Skeletal muscle tissue (tissue), 4 donors: ENCODE results near the gene MTNR1A. TPM values are rescaled to one million over a fixed set of nuclear protein-coding genes. Genes with fewer than 3 reads are reported as not detected.

Experiments
- H3K27ac ChIP-seq: one replicate; pipeline ENCODE4 v1.7.0; 2013; ENCODE audit warnings: mild to moderate bottlenecking, low read depth, low read length, inconsistent platforms
- H3K27me3 ChIP-seq, 3 donors: one replicate each; pipeline ENCODE4 v1.7.0; 2013; ENCODE audit warnings: low read length in 3 of 3; ENCODE audit not compliant: control insufficient read depth in 3 of 3, insufficient read depth in 3 of 3
- H3K36me3 ChIP-seq, 3 donors: one replicate each; pipeline ENCODE4 v1.7.0; 2013; ENCODE audit warnings: low read length in 3 of 3; ENCODE audit not compliant: control insufficient read depth in 3 of 3, insufficient read depth in 3 of 3
- H3K4me1 ChIP-seq, 3 donors: one replicate each; pipeline ENCODE4 v1.7.0; 2013; ENCODE audit warnings: low read length in 3 of 3, mild to moderate bottlenecking in 3 of 3; ENCODE audit not compliant: control insufficient read depth in 3 of 3, insufficient read depth in 3 of 3
- H3K4me3 ChIP-seq, 3 donors: one replicate each; pipeline ENCODE4 v1.7.0; 2013; ENCODE audit warnings: low read length in 3 of 3
- H3K9ac ChIP-seq, 3 donors: one replicate each; pipeline ENCODE4 v1.7.0; 2013; ENCODE audit warnings: low read length in 3 of 3, mild to moderate bottlenecking in 3 of 3, moderate library complexity in 2 of 3, low read depth in 1 of 3
- H3K9me3 ChIP-seq, 3 donors: one replicate each; pipeline ENCODE4 v1.7.0; 2013; ENCODE audit warnings: low read length in 3 of 3; ENCODE audit not compliant: control insufficient read depth in 3 of 3
- total RNA-seq: library from RNA; depleted of rRNA; stranded (reverse); fragments of >200 nt; gene quantifications from one replicate; pipeline ENCODE4 v1.2.3, GENCODE V29; 2014
- donor health status: Osteomylitis.

MTNR1A gene
- total RNA-seq, 1 donor from 2014 or later: not detected

- no peak overlapping the region for H3K9ac ChIP-seq
- H3K27me3 ChIP-seq: no peaks in the 10 kb centered on the region
- H3K36me3 ChIP-seq: peaks cover 0 to 29% (median 0%) of the 10 kb centered on the region in 3 donors
- H3K27ac ChIP-seq: no peak overlapping the region
- no peaks in the 10 kb centered on the region for H3K9me3 ChIP-seq
- H3K4me1 ChIP-seq: no peaks in the 10 kb centered on the region
- H3K4me3 ChIP-seq: no peak overlapping the region
Measured at GRCh38 chr4:186592445-186592844, 37.1 kb upstream of the MTNR1A start.

DNA sequence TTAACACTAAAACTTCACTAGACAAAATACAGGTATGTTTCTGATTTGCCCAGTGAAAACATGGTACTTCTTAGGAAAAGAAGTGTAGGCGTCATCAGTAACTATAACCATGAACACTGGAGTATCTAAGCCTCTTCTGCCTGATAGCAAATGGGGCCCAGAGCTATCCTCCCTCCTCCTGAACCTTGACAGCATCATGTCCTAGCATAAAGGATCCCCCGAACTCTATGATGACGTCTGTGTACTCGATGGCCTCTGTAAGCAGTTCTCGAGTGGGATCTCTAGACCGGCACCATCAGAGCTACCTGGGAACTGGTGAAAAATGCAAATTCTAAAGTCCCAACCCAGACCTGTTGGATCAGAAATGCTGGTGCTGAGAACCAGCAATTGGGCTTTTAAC is 36.3 kb upstream of the MTNR1A start:
- Histone ChIP-seq H3K27ac (no peak overlapping the region), H3K9ac (no peak overlapping the region), H3K4me3 (no peak overlapping the region), H3K4me1 (no peaks in the 10 kb centered on the region), H3K9me3 (no peaks in the 10 kb centered on the region), H3K27me3 (no peaks in the 10 kb centered on the region), H3K36me3 (peaks cover 0 to 25% (median 0%) of the 10 kb centered on the region in 3 donors)

- H3K9me3 ChIP-seq: no peaks in the 10 kb centered on the region
- peaks cover 0 to 8% (median 0%) of the 10 kb centered on the region in 3 donors for H3K36me3 ChIP-seq
Measured at GRCh38 chr4:186588503-186588902, 33.1 kb upstream of the MTNR1A start.

DNA sequence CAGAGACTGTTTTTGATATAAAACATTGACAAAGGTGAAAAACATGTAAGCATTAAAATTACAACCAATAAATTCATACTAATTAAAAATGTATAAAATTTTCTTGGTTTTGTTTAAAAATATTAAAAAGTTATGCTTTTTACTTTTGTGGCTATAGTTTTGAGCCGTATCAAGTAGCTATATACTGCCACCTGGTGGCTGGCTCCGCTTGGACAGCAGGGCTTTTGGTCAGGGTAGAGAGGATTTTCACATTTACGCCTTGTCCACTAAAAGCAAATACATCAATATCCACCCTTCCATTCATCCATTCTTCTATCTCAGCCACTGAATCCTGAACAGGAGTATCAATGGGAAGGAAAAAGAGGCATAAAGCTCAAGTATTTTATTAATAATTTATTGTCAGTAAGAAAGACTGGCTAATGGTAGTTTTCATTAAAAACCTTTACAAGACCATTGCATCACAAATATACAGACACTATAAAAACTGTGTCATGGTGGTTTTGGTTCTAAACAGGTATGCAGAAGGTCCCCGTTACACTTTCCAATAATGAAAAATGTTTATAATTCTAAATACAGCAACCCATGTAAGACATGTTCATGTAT is 32.1 kb upstream of the MTNR1A start:
- Histone ChIP-seq H3K4me1 (no peaks in the 10 kb centered on the region), H3K4me3 (no peak overlapping the region), H3K9me3 (no peaks in the 10 kb centered on the region), H3K36me3 (peaks cover 0 to 5% (median 0%) of the 10 kb centered on the region in 3 donors), H3K9ac (no peak overlapping the region), H3K27ac (no peak overlapping the region), H3K27me3 (no peaks in the 10 kb centered on the region)

More at GRCh38 chr4:186588503-186588902, 33.1 kb upstream of the MTNR1A start:
- no peak overlapping the region for H3K27ac ChIP-seq
- H3K9ac ChIP-seq: no peak overlapping the region
- H3K4me1 ChIP-seq: no peaks in the 10 kb centered on the region
- no peak overlapping the region for H3K4me3 ChIP-seq
- no peaks in the 10 kb centered on the region for H3K27me3 ChIP-seq

DNA sequence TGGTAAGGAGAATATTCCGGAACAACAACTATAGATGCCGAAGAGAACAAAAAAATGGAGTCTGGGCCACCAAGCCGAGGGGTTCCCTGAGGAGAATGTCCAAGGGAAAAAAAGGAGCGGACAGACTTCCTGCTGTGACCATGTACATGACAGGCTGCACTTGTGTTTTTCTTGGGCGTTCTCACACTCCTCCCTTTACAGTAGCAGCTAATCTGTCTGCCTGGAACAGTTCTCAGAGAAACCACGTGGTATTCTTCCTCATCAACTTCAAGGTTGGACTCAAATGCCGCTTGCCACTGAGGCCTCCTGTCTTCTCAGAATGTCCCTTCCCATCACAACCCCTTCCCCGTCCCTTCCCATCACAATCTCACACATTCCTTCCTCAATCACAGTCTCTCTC is 30.8 kb upstream of the MTNR1A start:
- no peaks in the 10 kb centered on the region for H3K4me1 ChIP-seq
- no peaks in the 10 kb centered on the region for H3K9me3 ChIP-seq
- H3K27ac ChIP-seq: no peak overlapping the region
- H3K9ac ChIP-seq: no peak overlapping the region
- H3K4me3 ChIP-seq: no peak overlapping the region
- H3K36me3 ChIP-seq: peaks cover 0 to 3% (median 0%) of the 10 kb centered on the region in 3 donors
- H3K27me3 ChIP-seq: no peaks in the 10 kb centered on the region

DNA sequence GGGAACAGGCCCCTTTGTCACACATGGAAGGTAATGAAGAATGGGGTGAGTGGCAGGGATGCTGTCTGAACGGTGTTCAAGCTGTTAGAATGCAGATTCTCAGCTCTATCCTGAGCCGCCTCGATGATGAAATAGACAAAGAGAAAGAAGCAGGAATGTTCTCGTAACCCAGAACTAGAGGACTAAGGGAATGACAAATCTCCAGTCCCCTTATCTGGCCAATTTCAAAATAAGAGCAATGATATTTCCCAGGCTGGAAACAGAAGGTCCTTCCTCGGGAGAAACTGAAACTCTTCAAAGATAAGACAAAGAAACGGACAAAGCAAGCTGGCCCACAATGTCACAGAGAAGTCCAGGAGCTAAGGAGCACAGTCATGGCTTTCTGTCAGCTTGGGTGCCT is 29.5 kb upstream of the MTNR1A start:
- no peak overlapping the region for H3K27ac ChIP-seq
- H3K4me3 ChIP-seq: no peak overlapping the region
- H3K36me3 ChIP-seq: peaks cover 0 to 3% (median 0%) of the 10 kb centered on the region in 3 donors
- no peaks in the 10 kb centered on the region for H3K4me1 ChIP-seq
- no peak overlapping the region for H3K9ac ChIP-seq
- no peaks in the 10 kb centered on the region for H3K9me3 ChIP-seq
- H3K27me3 ChIP-seq: no peaks in the 10 kb centered on the region

DNA sequence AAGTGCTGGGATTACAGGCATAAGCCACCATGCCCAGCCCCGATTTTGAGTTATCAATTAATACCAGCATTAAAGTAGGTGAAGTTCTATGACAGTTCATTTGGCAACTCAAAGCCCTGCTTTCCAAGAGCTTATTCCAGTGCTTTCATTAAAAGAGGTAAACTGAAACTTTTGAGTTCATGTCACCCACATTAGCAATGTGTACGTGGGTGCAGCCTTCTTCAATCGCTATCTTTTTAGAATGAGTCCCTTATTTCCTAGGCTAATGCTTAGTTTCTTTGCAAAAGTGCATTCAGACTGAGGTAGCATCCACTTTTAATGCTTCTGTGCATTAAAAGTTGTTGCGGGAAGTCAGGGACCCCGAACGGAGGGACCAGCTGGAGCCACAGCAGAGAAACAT is 26.1 kb upstream of the MTNR1A start:
- no peaks in the 10 kb centered on the region for H3K27me3 ChIP-seq
- H3K4me1 ChIP-seq: no peaks in the 10 kb centered on the region
- no peak overlapping the region for H3K9ac ChIP-seq
- H3K9me3 ChIP-seq: no peaks in the 10 kb centered on the region
- H3K27ac ChIP-seq: no peak overlapping the region
- H3K4me3 ChIP-seq: no peak overlapping the region
- H3K36me3 ChIP-seq: no peaks in the 10 kb centered on the region

DNA sequence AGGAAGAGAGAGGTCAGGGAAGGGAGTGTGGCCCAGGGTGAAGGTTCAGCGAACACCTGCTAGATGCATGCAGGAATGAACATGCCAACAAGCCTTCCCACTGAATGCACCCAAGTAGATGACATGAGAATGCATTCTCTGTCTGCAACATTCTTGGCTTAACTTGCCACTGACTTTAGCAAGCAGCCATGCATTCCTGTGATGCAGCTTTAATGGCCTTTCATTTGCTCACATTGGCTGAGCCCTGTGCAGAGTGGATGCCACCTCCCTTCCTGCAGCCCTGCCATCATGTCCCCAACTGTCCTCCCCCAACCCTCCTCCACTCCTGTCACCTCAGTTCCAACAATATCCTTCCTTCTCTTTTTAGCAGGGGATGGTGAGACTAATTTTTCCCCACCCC is 25.3 kb upstream of the MTNR1A start:
- no peaks in the 10 kb centered on the region for H3K4me1 ChIP-seq
- no peak overlapping the region for H3K4me3 ChIP-seq
- no peak overlapping the region for H3K9ac ChIP-seq
- H3K27me3 ChIP-seq: no peaks in the 10 kb centered on the region
- H3K27ac ChIP-seq: no peak overlapping the region
- H3K9me3 ChIP-seq: no peaks in the 10 kb centered on the region
- H3K36me3 ChIP-seq: no peaks in the 10 kb centered on the region

GRCh38 chr4:186570193-186570996 is 15.0 kb upstream of the MTNR1A start:
- H3K4me3 ChIP-seq: peak overlapping the region in 2 of 3 donors; percentile 50 to 56
- H3K27ac ChIP-seq: no peak overlapping the region
- H3K9ac ChIP-seq: no peak overlapping the region
- peaks cover 0 to 4% (median 2%) of the 10 kb centered on the region in 3 donors for H3K27me3 ChIP-seq
- no peaks in the 10 kb centered on the region for H3K9me3 ChIP-seq
- no peaks in the 10 kb centered on the region for H3K4me1 ChIP-seq
- H3K36me3 ChIP-seq: no peaks in the 10 kb centered on the region

DNA sequence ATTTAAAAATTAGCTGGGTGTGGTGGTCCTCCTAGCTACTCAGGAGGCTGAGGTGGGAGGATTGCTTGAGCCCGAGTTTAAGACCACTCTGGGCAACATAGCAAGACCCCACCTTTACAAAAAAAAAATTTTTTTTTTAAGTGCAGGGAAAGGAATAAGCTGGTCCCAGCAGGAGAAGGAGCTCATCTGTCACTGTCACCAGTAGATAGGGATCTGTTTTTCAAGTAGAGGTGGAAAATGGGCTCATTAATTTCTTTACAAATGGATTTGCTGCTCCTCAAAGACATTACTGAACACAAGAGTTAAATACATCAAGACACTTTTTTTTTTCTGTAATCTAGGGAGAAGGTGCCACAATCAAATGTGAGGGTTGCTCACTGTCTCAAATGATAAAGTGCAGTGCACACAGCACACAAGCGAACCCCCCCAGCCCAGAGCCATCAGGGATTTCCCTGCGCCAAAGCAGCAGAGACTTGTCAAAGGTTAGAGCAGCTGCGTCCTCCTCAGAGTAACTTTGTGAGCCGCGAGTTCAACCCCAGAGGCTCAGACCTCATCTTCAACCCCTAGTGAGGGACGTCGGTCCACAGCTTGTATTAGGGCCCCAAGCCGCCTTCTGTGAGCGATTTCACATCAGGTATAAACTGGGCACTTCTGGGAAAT is 14.3 kb upstream of the MTNR1A start:
- peaks cover 0 to 4% (median 2%) of the 10 kb centered on the region in 3 donors for H3K27me3 ChIP-seq
- H3K4me3 ChIP-seq: peak overlapping the region in 2 of 3 donors; percentile 50 to 56
- H3K27ac ChIP-seq: no peak overlapping the region
- no peak overlapping the region for H3K9ac ChIP-seq
- no peaks in the 10 kb centered on the region for H3K4me1 ChIP-seq
- no peaks in the 10 kb centered on the region for H3K9me3 ChIP-seq
- no peaks in the 10 kb centered on the region for H3K36me3 ChIP-seq
